IMR-90 (cell line): ENCODE results near the gene SYNPO2. TPM values are rescaled to one million over a fixed set of nuclear protein-coding genes. Genes with fewer than 3 reads are reported as not detected.
"Not testable (repeated sequence)": the region's sequence is repeated elsewhere in the genome, so short reads cannot be mapped to it uniquely, and the experiment has no call there.

Experiments used
- ATAC-seq: fragments of 200-7000 bp; cut with Tn5 transposase; 2 replicates; pipeline ENCODE4 v1.9.1; 2020; ENCODE audit warnings: low read depth, mild to moderate bottlenecking, moderate library complexity
- BruUV-seq: library from RNA; stranded (reverse); fragments of 400-500 nt; replicated peaks from 2 replicates; lab custom pipeline; 2021; lab: Mats Ljungman, UMichigan
- CTCF ChIA-PET: fragments of 300-600 bp; formaldehyde crosslinking; extraction: SDS; loops from one replicate; lab custom pipeline; 2021; ENCODE audit warnings: antibody characterized with exemption; lab: Yijun Ruan, JAX
- POLR2A ChIA-PET: fragments of 300-600 bp; sonication (Branson Sonifier 250); formaldehyde crosslinking; loops from one replicate; lab custom pipeline; 2022; ENCODE audit warnings: antibody characterized with exemption; ENCODE audit not compliant: unreplicated experiment; lab: Charles Lee
- DNase-seq: peaks from one replicate; pipeline ENCODE4 v3.0.0; 2013
- H2AFZ ChIP-seq: replicated peaks from 2 replicates; pipeline ENCODE3; 2013; ENCODE audit warnings: low read length, mild to moderate bottlenecking; ENCODE audit not compliant: poor library complexity
- H2AK5ac ChIP-seq: 2 replicates; pipeline ENCODE4 v1.6.1; 2013; ENCODE audit warnings: low read depth, low read length, inconsistent platforms
- H2AK9ac ChIP-seq: replicated peaks from 2 replicates; pipeline ENCODE3; 2013; ENCODE audit warnings: mild to moderate bottlenecking, low read depth, low read length, moderate library complexity; ENCODE audit not compliant: poor library complexity
- H2BK120ac ChIP-seq: 2 replicates; pipeline ENCODE4 v1.6.1; 2013; ENCODE audit warnings: low read depth, low read length, inconsistent platforms
- H2BK15ac ChIP-seq: 3 replicates; pipeline ENCODE4 v1.6.1; 2013; ENCODE audit warnings: low read depth, low read length, inconsistent platforms
- H2BK20ac ChIP-seq: 2 replicates; pipeline ENCODE4 v1.6.1; 2013; ENCODE audit warnings: low read depth, mild to moderate bottlenecking, inconsistent platforms, low read length, moderate library complexity
- H2BK5ac ChIP-seq: 2 replicates; pipeline ENCODE4 v1.6.1; 2013; ENCODE audit warnings: mild to moderate bottlenecking, low read depth, low read length, inconsistent platforms; ENCODE audit not compliant: poor library complexity, severe bottlenecking
- H3K14ac ChIP-seq: replicated peaks from 2 replicates; pipeline ENCODE4 v1.6.1; 2013; ENCODE audit warnings: low read depth, low read length, inconsistent platforms
- H3K18ac ChIP-seq: 2 replicates; pipeline ENCODE4 v1.6.1; 2013; ENCODE audit warnings: low read depth, low read length, control low read depth
- H3K23ac ChIP-seq: 2 replicates; pipeline ENCODE4 v1.6.1; 2013; ENCODE audit warnings: low read depth, low read length, inconsistent platforms
- H3K27ac ChIP-seq: 2 replicates; pipeline ENCODE4 v1.5.1; 2013; ENCODE audit warnings: mild to moderate bottlenecking, control low read depth, low read length; ENCODE audit not compliant: insufficient read depth
- H3K27me3 ChIP-seq: 2 replicates; pipeline ENCODE4 v1.6.1; 2013; ENCODE audit warnings: low read length; ENCODE audit not compliant: control insufficient read depth, insufficient read depth
- H3K36me3 ChIP-seq: 2 replicates; pipeline ENCODE4 v1.6.1; 2013; ENCODE audit warnings: low read length, mixed read lengths; ENCODE audit not compliant: control insufficient read depth, insufficient read depth
- H3K4ac ChIP-seq: 2 replicates; pipeline ENCODE4 v1.6.1; 2013; ENCODE audit warnings: low read depth, low read length, inconsistent platforms
- H3K4me1 ChIP-seq: 2 replicates; pipeline ENCODE4 v1.6.1; 2013; ENCODE audit warnings: low read length, mixed read lengths; ENCODE audit not compliant: control insufficient read depth, insufficient read depth
- H3K4me2 ChIP-seq: 2 replicates; pipeline ENCODE4 v1.6.1; 2013; ENCODE audit warnings: low read depth, mild to moderate bottlenecking, control low read depth, low read length, moderate library complexity
- H3K4me3 ChIP-seq: 2 replicates; pipeline ENCODE4 v1.5.1; 2013; ENCODE audit warnings: low read depth, mild to moderate bottlenecking, control low read depth, low read length, moderate library complexity; ENCODE audit not compliant: insufficient read depth
- H3K56ac ChIP-seq: 2 replicates; pipeline ENCODE4 v1.6.1; 2013; ENCODE audit warnings: low read length, inconsistent platforms; ENCODE audit not compliant: insufficient read depth; ENCODE audit errors: extremely low read depth
- H3K79me1 ChIP-seq, 2 experiments: 2 replicates each; pipeline ENCODE4 v1.6.1; 2013; ENCODE audit warnings: low read length in 2 of 2, inconsistent platforms in 1 of 2, low read depth in 1 of 2
- H3K9ac ChIP-seq: 2 replicates; pipeline ENCODE4 v1.6.1; 2013; ENCODE audit warnings: low read depth, low read length, control low read depth
- H3K9me1 ChIP-seq: 2 replicates; pipeline ENCODE4 v1.6.1; 2013; ENCODE audit warnings: low read length, inconsistent platforms; ENCODE audit not compliant: insufficient read depth
- H3K9me3 ChIP-seq: 2 replicates; pipeline ENCODE4 v1.6.1; 2013; ENCODE audit warnings: low read length; ENCODE audit not compliant: control insufficient read depth, insufficient read depth
- H4K20me1 ChIP-seq: 2 replicates; pipeline ENCODE4 v1.6.1; 2013; ENCODE audit warnings: low read length, inconsistent platforms; ENCODE audit not compliant: insufficient read depth
- H4K5ac ChIP-seq: 2 replicates; pipeline ENCODE4 v1.6.1; 2013; ENCODE audit warnings: mild to moderate bottlenecking, low read depth, low read length, control low read depth
- H4K8ac ChIP-seq, 2 experiments: 2 replicates each; pipeline ENCODE4 v1.6.1; 2013; ENCODE audit warnings: low read depth in 2 of 2, low read length in 2 of 2, control low read depth in 1 of 2, inconsistent platforms in 1 of 2
- H4K91ac ChIP-seq: 2 replicates; pipeline ENCODE4 v1.6.1; 2013; ENCODE audit warnings: low read depth, low read length, inconsistent platforms; ENCODE audit not compliant: insufficient read depth
- RAD21 ChIP-seq: IDR thresholded peaks from 2 replicates; pipeline ENCODE4 v1.6.1; 2012; ENCODE audit warnings: low read length, improper control_type of control experiment
- WGBS, 2 experiments: methylation state at CpG; one replicate each; pipeline versions ENCODE4 v1.1.5 to v1.1.7; 2013; ENCODE audit warnings: missing lambda C conversion rate in 2 of 2; ENCODE audit not compliant: insufficient read length in 1 of 2; ENCODE audit errors: extremely low coverage in 2 of 2; 5-methylcytosine and 5-hydroxymethylcytosine counted together
- dilution Hi-C: fragments of 300-500 bp; cut with HindIII; formaldehyde crosslinking; loops from one replicate; pipeline ENCODE4 v1.14.3; 2018; ENCODE audit warnings: low sequenced_read_pairs; ENCODE audit not compliant: unreplicated experiment
- in situ Hi-C: fragments of 300-500 bp; cut with MboI; formaldehyde crosslinking; loops from 3 replicates; pipeline ENCODE4 v1.14.3; 2019; ENCODE audit warnings: low sequenced_read_pairs, inconsistent platforms, mixed read lengths
- intact Hi-C: fragments of 100-400 bp; cut with micrococcal nuclease; formaldehyde crosslinking; loops from 2 replicates; pipeline ENCODE4 v1.10.0; 2022
- polyA plus RNA-seq, 3 experiments: library from polyadenylated mRNA; depleted of rRNA; stranded (reverse); fragments of >200 nt; gene quantifications; 2 replicates each; pipeline ENCODE4 v1.2.3, GENCODE V29; 2012; ENCODE audit warnings: low replicate concordance in 1 of 3
- total RNA-seq: library from RNA; depleted of rRNA; stranded (reverse); fragments of >200 nt; gene quantifications from 2 replicates; pipeline ENCODE4 v1.2.3, GENCODE V29; 2012

Gene SYNPO2
- total and polyA plus RNA-seq, 2 of the 4 experiments (the other 2 are of a cell fraction): 0.99 to 1.8 TPM

DNA sequence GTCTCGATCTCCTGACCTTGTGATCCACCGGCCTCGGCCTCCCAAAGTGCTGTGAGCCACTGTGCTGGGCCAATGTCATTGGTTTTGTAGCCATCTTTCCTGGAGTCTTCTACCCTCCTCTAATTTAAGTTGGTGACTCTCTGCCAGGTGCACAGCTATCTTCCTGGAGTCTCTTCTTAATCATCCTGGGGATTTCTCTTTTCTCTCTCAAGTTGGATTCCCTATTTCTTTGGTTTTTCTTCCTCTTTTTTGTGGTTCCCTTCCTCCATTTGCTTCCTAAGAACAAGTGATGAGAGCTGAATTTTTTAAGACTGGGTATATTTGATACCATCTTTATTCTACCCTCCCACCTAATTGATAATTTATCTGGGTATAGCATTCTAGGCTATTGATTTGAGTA, 113.8 kb downstream of the SYNPO2 start:
- no peak overlapping the region for H3K9ac ChIP-seq
- no peak overlapping the region for H3K4me2 ChIP-seq
- no peaks in the 10 kb centered on the region for H4K20me1 ChIP-seq
- dilution Hi-C loops: no loop called here
- H3K4me1 ChIP-seq: peaks cover 11% of the 10 kb centered on the region
- no peak overlapping the region for H3K4me3 ChIP-seq
- H3K79me1 ChIP-seq: no peaks in the 10 kb centered on the region
- H2BK20ac ChIP-seq: no peak overlapping the region
- intact Hi-C loops: no loop called here
- ATAC-seq (no peak), DNase-seq (no peak)
- no TSS peak for BruUV-seq
- no peak overlapping the region; the same call in 1 of the 2 replicates for H3K18ac ChIP-seq
- no peaks in the 10 kb centered on the region for H3K27me3 ChIP-seq
- no peak overlapping the region for H2AK9ac ChIP-seq
- H3K14ac ChIP-seq: no peak overlapping the region
- no peaks in the 10 kb centered on the region for H3K9me1 ChIP-seq
- H2BK120ac ChIP-seq: no peak overlapping the region
- no peak overlapping the region for H2AK5ac ChIP-seq
- ChIA-PET POLR2A (no interaction called here), CTCF (no interaction called here)
- no peak overlapping the region for H2BK15ac ChIP-seq
- WGBS, 2 experiments: 67% methylated on average over 3 of the region's 3 CpGs; no CpG with 5 or more reads in 1 of the 2 experiments
- in situ Hi-C loops: no loop called here
- TF ChIP-seq RAD21: no peak
- H4K8ac ChIP-seq: no peak overlapping the region; a peak in 2 of 4 replicates
- no peaks in the 10 kb centered on the region for H3K9me3 ChIP-seq
- no peak overlapping the region; the same call in 1 of the 2 replicates for H4K5ac ChIP-seq
- no peak overlapping the region for H3K23ac ChIP-seq
- peak overlapping the region; percentile 18 for H2BK5ac ChIP-seq
- no peak overlapping the region for H3K27ac ChIP-seq
- H2AFZ ChIP-seq: no peak overlapping the region
- H3K36me3 ChIP-seq: no peaks in the 10 kb centered on the region
- no peak overlapping the region for H3K4ac ChIP-seq
- no peak overlapping the region for H3K56ac ChIP-seq
- no peak overlapping the region for H4K91ac ChIP-seq

GRCh38 chr4:119003001-119003400, 114.3 kb downstream of the SYNPO2 start:
- POLR2A ChIA-PET: interaction anchor here (0.6 kb wide), 1 partner anchor 14 kb away, joined by 5 read pairs; no protein-coding TSS in a partner anchor
- Histone ChIP-seq H4K5ac (peak overlapping the region; percentile 79; the same call in 1 of the 2 replicates), H3K4ac (peak overlapping the region; percentile 79), H3K18ac (peak overlapping the region; percentile 42; the same call in 1 of the 2 replicates), H3K14ac (peak overlapping the region; percentile 23; the same call in 1 of the 2 replicates), H2BK15ac (0 out of 3 replicates have a peak overlapping the region, but pooled peaks have one; percentile 10), H4K91ac (peak overlapping the region; percentile 85), H2BK5ac (peak overlapping the region; percentile 80), H4K8ac (peak overlapping the region; percentile 62 to 87; a peak in 3 of 4 replicates), H2BK20ac (peak overlapping the region; percentile 70; the same call in 1 of the 2 replicates), H3K23ac (peak overlapping the region; percentile 62; the same call in 1 of the 2 replicates), H2BK120ac (peak overlapping the region; percentile 82)
- H3K4me1 ChIP-seq, H3K27me3 ChIP-seq, H4K20me1 ChIP-seq, H3K9me1 ChIP-seq, BruUV-seq, in situ Hi-C loops, H3K4me2 ChIP-seq, DNase-seq, dilution Hi-C loops, H3K9ac ChIP-seq, H3K36me3 ChIP-seq, intact Hi-C loops, H3K79me1 ChIP-seq, H3K27ac ChIP-seq, H2AK9ac ChIP-seq, H3K4me3 ChIP-seq, ATAC-seq, CTCF ChIA-PET, H2AK5ac ChIP-seq, H3K56ac ChIP-seq, H3K9me3 ChIP-seq, H2AFZ ChIP-seq: not testable (repeated sequence)
- WGBS, 2 experiments: no CpG with 5 or more reads among the region's 1 CpG
